Body of pancreas (tissue), 4 donors: Measurements from ENCODE around the gene NINL. TPM values are rescaled to one million over a fixed set of nuclear protein-coding genes. Genes with fewer than 3 reads are reported as not detected.

Source experiments
- ATAC-seq: fragments of 150-250 bp; one replicate; pipeline ENCODE4 v1.9.1; 2016
- DNase-seq, 4 donors: peaks; one replicate each; pipeline ENCODE4 v3.0.0-alpha.2; 2019
- H3K27ac ChIP-seq, 4 donors: fragments of 200-600 bp; sonication (generic); 1 replicate in 3 of 4; 2 replicates in 1 of 4; pipeline versions ENCODE4 v1.5.1 to v1.6.1; 2016 to 2019; ENCODE audit warnings: mild to moderate bottlenecking in 1 of 4, mixed read lengths in 1 of 4, moderate library complexity in 1 of 4
- H3K27me3 ChIP-seq, 2 donors: fragments of 200-600 bp; sonication (generic); one replicate each; pipeline ENCODE4 v1.6.0; 2016; ENCODE audit warnings: mild to moderate bottlenecking in 1 of 2
- H3K36me3 ChIP-seq, 2 donors: fragments of 200-600 bp; sonication (generic); replicated peaks in 1 of 2; 2 replicates each; pipeline ENCODE4 v1.5.1; 2016; ENCODE audit warnings: low read depth in 2 of 2; ENCODE audit not compliant: insufficient read depth in 1 of 2
- H3K4me1 ChIP-seq: fragments of 200-600 bp; sonication (generic); one replicate; pipeline ENCODE4 v1.6.0; 2016
- H3K4me3 ChIP-seq, 2 donors: fragments of 200-600 bp; sonication (generic); 1 replicate in 1 of 2; 2 replicates in 1 of 2; pipeline ENCODE4 v1.5.1; 2016 to 2019
- H3K9me3 ChIP-seq, 3 donors: fragments of 200-600 bp; sonication (generic); 1 replicate in 2 of 3; 2 replicates in 1 of 3; pipeline ENCODE4 v1.5.1; 2016
- POLR2A ChIP-seq, 3 donors: fragments of 450-650 bp; IDR thresholded peaks; one replicate each; pipeline ENCODE4 v1.6.1; 2016; ENCODE audit warnings: antibody characterized with exemption in 3 of 3, mild to moderate bottlenecking in 2 of 3
- WGBS, 2 donors: methylation state at CpG; one replicate each; pipeline ENCODE4 v1.1.5; 2017; 5-methylcytosine and 5-hydroxymethylcytosine counted together
- intact Hi-C: fragments of 100-400 bp; cut with DNase I; formaldehyde crosslinking; loops from one replicate; pipeline ENCODE4 v1.15.1; 2023
- total RNA-seq, 2 donors: library from RNA; depleted of rRNA; stranded (reverse); fragments of >200 nt; gene quantifications; one replicate each; pipeline ENCODE4 v1.1.0, GENCODE V29; 2016
- TF ChIP-seq, protein P1 (sequence below), 7 experiments: fragments of 450-650 bp in 4 of 7; fragments of 200-600 bp in 3 of 7; sonication (generic) in 3 of 7; IDR thresholded peaks; one replicate each; pipeline ENCODE4 v1.5.1; 2016 to 2019; ENCODE audit warnings: antibody characterized with exemption in 7 of 7

Gene NINL
- total RNA-seq, 2 donors from 2014 or later = 6.7 to 34.9 TPM

DNA sequence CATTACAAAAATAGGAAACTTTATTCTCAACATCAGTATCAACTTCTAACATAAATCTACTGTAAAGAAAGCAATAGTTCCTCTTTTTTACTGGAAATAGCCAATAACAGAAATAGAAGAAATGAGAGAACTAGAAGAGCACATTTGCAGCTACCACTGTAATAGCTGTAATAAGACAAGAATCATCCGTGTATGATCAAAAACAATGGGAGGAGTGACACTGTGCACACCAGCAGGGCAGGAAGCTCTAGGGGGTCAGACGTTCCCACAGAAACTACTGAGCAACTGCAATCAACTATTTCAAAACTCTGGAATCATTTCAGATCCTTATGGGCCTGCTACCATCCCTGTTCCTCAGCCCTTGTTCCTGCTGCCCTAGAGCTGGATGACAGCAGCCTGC, 43.7 kb downstream of the NINL start:
- no peak for ATAC-seq
- no peaks in the 10 kb centered on the region for H3K9me3 ChIP-seq
- TF ChIP-seq, protein P1, sequence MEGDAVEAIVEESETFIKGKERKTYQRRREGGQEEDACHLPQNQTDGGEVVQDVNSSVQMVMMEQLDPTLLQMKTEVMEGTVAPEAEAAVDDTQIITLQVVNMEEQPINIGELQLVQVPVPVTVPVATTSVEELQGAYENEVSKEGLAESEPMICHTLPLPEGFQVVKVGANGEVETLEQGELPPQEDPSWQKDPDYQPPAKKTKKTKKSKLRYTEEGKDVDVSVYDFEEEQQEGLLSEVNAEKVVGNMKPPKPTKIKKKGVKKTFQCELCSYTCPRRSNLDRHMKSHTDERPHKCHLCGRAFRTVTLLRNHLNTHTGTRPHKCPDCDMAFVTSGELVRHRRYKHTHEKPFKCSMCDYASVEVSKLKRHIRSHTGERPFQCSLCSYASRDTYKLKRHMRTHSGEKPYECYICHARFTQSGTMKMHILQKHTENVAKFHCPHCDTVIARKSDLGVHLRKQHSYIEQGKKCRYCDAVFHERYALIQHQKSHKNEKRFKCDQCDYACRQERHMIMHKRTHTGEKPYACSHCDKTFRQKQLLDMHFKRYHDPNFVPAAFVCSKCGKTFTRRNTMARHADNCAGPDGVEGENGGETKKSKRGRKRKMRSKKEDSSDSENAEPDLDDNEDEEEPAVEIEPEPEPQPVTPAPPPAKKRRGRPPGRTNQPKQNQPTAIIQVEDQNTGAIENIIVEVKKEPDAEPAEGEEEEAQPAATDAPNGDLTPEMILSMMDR (IDR thresholded peaks at IDR 0.05) = no peak
- TF ChIP-seq POLR2A (IDR thresholded peaks at IDR 0.05) = no peak
- no peak overlapping the region for H3K4me3 ChIP-seq
- 40 to 43% methylated on average over 2 of the region's 2 CpGs for WGBS, 2 donors
- no peaks in the 10 kb centered on the region for H3K36me3 ChIP-seq
- intact Hi-C loops = no loop called here
- H3K4me1 ChIP-seq = peaks cover 26% of the 10 kb centered on the region
- DNase-seq = no peak
- H3K27me3 ChIP-seq = no peaks in the 10 kb centered on the region
- no peak overlapping the region for H3K27ac ChIP-seq

DNA sequence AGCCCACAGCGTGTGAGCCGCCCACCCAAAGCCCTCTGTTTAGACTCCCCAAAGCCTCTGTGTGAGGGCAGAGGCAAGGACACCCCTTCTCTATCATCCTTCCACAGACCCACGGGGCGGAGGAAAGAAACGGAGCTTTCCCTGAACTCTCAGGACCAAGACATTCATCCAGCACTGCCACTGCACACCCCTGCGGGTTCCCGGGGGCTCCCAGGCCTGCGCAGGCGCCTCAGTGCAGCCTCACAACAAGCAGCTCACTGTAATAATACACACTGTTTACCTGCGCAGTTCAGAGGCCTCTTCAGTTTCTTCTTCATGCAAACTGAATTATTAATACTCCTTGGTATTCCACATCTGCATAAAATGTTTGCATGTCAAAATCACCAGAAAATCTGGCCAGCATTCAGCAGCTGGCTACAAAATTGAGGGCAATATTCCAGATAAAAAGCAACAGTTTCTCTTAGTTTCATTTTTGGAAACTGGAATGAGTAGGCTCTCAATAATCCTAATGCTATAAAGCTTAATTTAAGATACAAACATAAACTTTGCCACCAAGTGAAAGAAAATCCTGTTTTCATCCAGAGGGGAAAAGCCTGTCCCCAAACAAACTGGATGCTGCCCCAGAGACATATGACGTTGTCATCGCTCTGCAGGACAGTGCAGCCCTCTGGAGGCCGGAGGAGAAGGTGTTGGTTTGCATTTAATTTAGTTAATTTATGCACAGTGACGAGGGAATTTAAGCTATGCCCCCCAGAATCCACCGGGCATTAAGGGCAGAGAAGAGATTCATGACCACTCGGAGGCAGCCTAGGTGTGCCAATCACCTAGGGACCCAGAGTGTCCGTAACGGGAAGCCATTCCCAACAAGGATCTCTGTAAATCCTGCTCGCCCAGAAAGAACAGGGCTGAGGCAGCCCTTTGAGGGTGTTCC, 45.3 kb downstream of the NINL start:
- peak in 2 of 4 donors; percentile 31 to 46 for DNase-seq
- peak overlapping the region in 2 of 4 donors; percentile 18 to 64 for H3K27ac ChIP-seq
- TF ChIP-seq, protein P1 (IDR thresholded peaks at IDR 0.05) = peak in 5 of 7 experiments; percentile 10 to 52 (median 37)
- peak in 1 of 3 donors; percentile 11 for TF ChIP-seq POLR2A (IDR thresholded peaks at IDR 0.05)
- no peaks in the 10 kb centered on the region for H3K27me3 ChIP-seq
- peaks cover 26% of the 10 kb centered on the region for H3K4me1 ChIP-seq
- no peaks in the 10 kb centered on the region for H3K9me3 ChIP-seq
- ATAC-seq = peak; percentile 65
- 51 to 67% methylated on average over 19 of the region's 19 CpGs for WGBS, 2 donors
- H3K36me3 ChIP-seq = no peaks in the 10 kb centered on the region
- intact Hi-C loops = no loop called here
- no peak overlapping the region for H3K4me3 ChIP-seq

DNA sequence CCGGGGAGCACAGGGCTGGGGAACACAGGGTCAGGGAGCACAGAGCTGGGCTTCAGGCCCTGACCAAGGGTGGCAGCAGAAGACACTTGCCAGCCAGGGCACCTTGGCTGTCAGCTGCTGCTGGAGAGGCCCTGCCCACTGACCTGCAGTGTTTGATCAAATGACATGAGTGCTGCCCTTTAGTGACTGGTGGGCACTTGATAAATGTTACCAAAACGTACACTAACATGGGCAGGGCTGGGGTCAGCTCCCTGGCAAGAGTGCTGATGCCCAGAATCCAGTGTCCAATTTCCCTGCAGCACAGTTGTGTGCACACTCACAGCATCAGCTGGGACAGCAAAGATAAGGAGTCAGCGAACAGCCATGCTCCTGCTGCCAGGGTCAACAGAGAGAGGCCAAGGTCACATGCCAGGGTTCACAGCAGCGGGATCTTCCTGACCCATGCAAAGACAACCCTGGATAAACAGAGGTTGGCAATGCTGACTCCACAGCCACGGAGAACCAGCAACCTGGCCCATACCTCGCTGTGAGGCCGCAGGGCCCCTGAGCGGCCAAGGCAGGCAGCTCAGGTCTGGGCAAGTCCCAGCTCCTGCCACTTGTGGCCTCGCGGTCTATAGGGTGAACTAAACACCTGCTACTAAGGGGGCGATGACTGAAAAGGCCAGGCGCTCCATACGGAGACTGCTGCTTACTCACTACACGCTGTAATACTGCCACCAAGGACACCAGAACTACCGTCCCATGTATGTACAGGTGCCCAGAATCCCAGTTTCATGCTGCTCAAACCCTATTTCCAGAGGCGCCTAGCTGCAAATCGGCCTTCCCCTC, 46.3 kb downstream of the NINL start:
- no peak overlapping the region for H3K4me3 ChIP-seq
- DNase-seq (peak in 2 of 4 donors; percentile 23 to 24), ATAC-seq (no peak)
- WGBS, 2 donors = 51 to 53% methylated on average over 6 to 17 of the region's 17 CpGs
- intact Hi-C loops = no loop called here
- no peaks in the 10 kb centered on the region for H3K36me3 ChIP-seq
- H3K27ac ChIP-seq = peak overlapping the region in 1 of 4 donors; percentile 64
- TF ChIP-seq POLR2A (IDR thresholded peaks at IDR 0.05) = no peak
- TF ChIP-seq, protein P1 (IDR thresholded peaks at IDR 0.05) = no peak
- no peaks in the 10 kb centered on the region for H3K27me3 ChIP-seq
- no peaks in the 10 kb centered on the region for H3K9me3 ChIP-seq
- H3K4me1 ChIP-seq = peaks cover 29% of the 10 kb centered on the region

DNA sequence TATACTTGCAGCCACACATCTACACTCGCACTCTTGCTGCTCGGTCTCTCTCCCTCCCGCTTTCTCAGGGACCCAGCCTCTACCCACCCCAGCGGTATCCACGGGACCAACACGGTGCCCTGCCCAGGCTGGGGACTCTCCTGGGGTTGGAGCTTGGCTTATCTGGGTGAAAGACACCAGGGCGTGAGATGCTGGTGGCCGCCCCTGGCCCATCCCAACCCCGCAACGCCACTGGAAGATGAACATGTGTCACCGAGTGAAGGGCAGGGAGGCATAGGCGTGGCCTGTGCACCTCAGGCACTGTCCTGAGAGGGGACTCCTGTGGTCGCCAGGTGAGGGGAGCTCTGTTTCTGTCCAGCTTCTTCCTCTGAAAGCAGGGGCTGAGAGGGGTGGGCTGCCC, 47.4 kb downstream of the NINL start:
- 88 to 93% methylated on average over 12 of the region's 13 CpGs for WGBS, 2 donors
- Histone ChIP-seq H3K27ac (no peak overlapping the region), H3K4me1 (peaks cover 32% of the 10 kb centered on the region), H3K27me3 (no peaks in the 10 kb centered on the region), H3K9me3 (no peaks in the 10 kb centered on the region), H3K36me3 (no peaks in the 10 kb centered on the region), H3K4me3 (no peak overlapping the region)
- intact Hi-C loops = no loop called here
- TF ChIP-seq POLR2A (IDR thresholded peaks at IDR 0.05) = no peak
- TF ChIP-seq, protein P1 (IDR thresholded peaks at IDR 0.05) = no peak
- DNase-seq (no peak), ATAC-seq (no peak)
